Left hindlimb (tissue), 1 donor: Measurements from ENCODE around the gene PARD3.

Experiments
- DNase-seq: peaks from one replicate; pipeline ENCODE4 v3.0.0-alpha.2; 2018

Gene PARD3

DNA sequence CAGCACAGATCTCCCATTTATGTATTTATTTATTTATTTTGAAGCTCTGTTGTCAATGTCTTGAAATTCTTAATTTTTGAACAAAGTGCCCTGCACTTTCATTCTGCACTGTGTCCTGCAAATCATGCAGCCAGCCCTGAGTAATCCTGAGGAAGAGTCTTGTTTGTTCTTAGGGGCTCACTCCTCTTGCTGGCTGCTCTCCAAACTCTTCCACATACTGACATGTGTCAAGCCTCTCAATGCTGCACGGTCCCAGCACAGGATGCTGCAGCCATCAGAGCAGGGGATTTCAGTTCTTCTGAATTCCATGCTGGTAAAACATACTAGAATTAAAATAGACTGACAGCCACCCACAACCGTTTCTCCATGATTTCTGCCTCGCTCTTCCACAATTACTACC lies 207.2 kb downstream of the PARD3 start:
- no peak for DNase-seq

DNA sequence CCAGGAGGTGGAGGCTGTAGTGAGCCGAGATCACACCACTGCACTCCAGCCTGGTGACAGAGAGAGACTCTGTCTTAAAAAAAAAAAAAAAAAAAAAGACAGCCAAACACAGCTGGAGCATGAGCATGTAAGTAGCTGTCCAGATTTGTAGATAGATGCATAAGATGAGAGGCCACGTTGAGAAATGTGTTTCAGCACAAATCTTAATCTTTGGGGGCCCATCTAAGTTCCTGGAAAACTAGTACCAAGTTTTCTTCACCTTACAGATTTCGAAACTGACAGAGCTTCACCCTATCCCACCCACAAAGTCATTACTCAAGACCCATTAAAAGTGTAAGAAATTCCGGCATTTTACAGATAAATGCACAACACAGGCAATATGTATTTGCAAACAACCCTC lies 208.2 kb downstream of the PARD3 start:
- no peak for DNase-seq

DNA sequence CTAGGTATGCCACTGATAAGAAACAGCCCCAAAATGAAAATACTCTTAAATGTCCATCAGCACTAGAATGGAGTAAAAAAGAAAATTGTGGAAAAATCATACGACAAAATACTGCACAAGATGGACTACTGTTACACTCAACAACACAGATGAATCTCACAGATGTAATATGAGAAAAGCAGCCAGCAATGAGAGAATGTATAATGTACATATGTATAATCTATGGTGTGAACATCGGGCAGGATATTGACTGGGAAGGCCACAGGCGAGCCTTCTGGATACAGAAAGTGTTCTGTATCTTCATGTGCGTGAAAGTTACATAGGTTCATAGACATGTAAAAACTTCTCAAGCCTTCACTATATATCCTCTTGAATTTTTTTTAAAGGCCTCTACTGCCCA lies 212.6 kb downstream of the PARD3 start:
- no peak for DNase-seq

DNA sequence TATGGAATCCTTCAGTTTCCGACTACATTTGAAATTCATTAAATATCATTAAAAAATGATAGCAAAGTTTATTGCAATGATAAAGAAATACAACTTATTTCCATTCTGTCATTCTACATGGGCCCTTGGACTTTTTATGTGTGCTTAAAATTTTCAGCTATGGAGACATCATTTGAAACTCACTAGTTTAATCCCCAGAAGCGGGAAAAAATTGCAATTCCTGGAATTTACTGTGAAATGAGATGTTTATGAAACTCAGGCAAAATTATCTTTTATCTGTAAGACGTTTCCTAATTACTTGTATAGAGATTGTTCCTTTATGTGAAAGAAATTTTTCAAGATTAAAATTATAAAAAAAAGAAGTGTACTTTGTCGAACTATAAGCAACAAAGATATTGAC lies 213.4 kb downstream of the PARD3 start:
- DNase-seq, result no peak

DNA sequence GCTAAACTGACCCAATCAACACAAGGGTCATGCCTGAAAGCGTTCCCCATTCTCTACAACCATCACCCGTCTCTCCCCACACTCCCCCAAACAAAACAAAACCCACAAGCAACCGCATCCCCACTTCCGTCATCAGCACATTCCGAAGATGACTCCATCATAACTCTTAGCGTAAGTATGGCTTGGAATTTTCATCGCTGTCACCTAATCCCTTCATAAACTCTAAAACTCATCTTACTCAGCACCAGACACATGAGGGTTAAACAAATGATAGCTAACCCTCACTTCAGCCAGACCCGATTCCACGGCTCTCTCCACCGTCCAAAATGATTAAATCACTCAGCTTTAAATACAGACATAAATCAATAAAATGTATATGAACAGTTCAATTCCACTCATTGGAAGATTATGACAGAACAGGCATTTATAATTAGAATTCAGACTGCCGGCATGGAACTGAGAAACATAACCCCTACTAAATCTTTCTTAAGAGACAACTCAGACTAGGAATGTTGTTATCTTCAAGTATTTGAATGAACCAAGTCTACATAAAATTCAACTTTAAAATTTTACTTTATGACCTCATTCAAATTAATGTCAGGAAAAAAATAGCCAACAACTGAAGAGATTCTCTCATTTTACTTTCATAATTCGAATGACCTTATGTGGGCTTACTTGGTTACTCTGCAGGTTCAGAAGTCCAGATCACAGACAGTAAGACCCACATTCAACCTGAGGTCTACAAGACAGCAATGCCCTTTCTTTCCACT lies 215.9 kb downstream of the PARD3 start:
- DNase-seq, result no peak

DNA sequence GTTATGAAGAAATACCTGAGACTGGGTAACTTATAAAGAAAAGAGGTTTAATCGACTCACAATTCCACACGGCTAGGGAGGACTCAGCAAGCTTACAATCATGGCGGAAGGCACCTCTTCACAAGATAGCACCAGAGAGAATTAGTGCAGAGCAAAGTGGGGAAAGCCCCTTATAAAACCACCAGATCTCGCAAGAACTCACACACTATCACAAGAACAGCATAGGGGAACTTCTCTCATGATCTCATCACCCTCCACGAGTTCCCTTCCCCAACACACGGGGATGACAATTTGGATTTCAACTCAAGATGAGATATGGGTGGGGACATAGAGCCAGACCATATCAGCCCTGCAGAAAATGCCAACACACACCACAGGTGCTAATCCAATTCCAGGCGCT lies 218.7 kb downstream of the PARD3 start:
- no peak for DNase-seq

DNA sequence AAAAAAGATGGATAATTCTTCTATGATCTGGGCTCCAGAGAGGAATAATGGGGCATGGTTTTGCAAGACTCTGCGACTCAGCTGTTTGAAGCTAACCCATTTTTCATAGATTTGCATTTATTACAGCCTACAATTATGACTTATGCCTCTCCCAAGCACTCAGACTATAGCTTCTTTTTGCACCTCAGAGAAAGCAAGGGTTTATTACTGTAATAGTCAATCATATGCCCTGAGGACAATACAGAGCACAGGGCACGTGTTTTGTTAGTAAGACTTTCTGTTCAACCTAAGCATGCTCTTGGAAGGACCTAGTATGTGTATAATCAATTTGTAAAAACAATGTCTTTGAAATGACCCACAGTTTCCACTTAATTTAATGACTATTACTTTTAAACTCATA lies 221.2 kb downstream of the PARD3 start:
- no peak for DNase-seq

DNA sequence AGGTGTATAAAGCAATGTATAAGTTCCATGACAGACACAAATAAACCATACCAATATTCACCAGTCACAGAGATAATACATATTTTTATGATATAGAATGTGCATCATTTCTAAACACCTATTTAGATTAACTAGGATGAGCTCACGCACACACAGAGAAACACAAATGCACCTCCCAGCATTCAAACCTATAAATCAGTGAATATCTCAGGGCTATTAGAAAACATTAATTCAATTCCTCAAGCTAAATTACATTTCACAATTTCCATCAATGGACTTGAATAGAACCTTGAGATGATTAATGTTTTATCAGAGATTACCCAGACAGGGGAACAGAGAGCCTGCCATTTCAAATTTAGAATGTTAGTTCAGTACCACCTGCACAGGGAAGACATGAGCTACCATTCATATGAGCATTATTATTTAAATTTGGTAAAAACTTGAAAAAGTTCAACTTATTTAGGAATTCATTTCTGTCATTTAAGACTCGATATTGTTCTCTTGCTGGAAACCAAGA lies 221.7 kb downstream of the PARD3 start:
- no peak for DNase-seq

DNA sequence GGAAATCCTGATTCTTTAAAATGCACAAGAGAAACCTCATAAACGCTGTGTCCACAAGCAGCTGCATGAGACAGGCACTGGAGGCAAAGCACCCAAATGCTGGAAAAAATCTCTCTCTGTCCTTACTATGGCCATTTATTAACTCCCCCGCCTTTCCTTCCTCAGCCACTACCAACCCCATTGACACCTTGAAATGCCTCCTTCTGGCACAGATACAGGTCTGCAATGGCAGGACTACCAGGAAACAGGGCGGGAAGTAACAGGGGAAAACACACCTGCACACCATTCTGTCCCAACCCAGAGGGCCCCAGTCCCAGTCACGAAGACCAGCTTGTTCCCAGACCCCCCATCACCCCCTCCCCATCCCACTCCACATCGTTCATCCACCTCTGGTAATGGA lies 224.3 kb downstream of the PARD3 start:
- no peak for DNase-seq

DNA sequence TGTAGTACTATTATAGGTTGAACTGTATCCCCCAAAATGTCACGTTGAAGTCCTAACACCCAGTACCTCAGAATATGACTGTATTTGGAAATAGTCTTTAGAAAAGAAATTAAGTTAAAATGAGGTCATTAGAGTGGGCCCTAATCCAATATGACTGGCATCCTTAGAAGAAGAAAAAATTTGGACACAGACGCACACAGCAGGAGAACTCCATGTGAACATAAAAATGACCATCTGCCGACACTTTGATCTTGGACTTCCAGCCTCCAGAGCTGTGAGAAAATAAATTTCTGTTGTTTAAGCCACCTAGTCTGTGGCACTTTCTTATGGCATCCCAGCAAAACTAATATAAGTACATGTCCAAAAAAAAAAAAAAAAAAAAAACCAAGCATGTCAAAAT lies 225.8 kb downstream of the PARD3 start:
- DNase-seq, result no peak

DNA sequence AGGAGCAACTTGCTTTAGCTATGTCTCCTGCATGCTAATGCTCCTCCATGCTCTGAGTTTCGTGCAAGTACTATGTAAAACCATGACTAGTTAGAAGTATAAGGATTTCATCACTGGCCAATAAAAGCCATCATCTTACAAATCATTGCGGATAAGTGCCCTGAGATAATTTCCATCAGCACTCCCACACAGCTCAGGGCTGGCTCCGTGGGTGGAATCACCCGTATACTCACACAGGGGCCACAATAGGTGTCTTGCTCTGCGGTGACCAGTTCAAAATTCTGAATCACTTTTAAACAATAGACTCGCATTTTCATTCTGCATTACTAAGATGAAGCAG lies 227.4 kb downstream of the PARD3 start:
- no peak for DNase-seq

DNA sequence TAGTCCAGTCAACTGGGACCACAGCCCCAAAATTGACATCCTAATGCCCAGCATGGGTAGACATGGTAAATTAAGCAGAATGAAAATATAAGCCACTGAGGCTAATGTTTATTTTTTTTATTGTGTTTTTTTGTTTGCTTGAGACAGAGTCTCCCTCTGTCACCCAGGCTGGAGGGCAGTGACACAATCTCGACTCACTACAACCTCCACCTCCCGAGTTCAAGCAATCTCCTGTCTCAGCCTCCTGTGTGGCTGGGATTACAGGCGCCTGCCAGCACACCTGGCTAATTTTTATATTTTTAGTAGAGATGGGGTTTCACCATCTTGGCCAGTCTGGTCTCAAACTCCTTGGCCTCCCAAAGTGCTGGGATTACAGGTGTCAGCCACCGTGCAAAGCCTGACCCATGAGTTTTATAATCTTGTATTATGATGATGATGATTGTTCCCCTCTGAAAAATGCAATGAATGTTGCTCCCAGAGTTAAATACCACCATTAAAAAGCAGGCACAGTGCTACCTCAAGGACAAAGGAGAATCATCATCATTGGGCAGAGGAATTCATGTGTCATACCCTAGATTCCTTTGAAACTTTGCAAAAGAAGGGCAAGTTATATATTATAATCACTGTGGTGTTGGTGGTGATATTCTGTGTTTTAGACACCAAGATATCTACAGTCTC lies 228.0 kb downstream of the PARD3 start:
- no peak for DNase-seq

DNA sequence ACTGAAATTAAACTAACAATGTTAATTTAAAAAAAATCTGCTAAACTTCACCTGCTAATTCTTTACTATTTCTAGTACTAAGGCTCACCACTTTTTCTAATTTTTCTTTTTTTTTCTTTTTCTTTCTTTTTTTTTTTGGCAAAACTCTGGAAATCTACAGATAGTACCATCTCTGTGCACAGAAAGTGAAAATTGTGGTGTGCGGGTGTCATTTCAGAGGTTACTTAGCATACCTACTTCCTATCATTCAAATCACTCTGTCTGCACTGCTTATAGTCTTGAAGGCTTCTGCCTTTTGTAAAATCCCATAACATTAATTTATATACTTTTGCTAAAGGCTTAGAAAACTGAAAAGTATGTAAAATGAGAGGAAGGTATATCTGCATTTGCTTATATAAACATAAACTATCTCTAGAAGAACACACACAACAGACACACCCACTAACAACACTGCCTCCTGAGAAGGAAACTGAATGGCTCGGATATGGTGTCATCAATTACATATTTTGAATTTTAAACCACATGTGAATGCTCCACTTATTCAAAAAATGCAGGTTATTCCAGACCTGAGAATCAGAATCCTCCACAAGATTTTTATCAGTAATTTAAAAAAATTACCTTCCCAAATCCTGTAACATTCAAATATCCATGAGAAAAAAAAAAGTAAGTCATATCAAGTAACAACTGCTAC lies 229.5 kb downstream of the PARD3 start:
- DNase-seq, result no peak

DNA sequence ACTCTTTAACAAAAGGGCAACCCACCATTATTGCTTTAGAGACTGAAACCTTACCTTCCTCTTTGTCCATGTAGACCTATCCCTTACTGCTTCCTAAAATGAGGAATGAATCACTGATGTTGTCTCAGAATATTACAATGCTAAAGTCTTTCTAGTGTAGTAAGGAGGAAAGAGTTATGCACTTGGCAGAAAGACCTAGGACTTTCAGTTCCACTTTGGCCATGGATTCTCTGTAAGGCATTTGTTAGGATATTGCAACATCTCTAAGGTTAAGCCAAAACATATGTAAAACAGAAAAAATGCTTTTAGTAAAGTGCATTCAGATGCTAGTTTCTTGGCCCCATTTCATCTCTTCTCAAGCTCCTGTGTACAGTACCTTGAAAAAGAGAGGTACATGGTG lies 230.9 kb downstream of the PARD3 start:
- DNase-seq, result no peak

DNA sequence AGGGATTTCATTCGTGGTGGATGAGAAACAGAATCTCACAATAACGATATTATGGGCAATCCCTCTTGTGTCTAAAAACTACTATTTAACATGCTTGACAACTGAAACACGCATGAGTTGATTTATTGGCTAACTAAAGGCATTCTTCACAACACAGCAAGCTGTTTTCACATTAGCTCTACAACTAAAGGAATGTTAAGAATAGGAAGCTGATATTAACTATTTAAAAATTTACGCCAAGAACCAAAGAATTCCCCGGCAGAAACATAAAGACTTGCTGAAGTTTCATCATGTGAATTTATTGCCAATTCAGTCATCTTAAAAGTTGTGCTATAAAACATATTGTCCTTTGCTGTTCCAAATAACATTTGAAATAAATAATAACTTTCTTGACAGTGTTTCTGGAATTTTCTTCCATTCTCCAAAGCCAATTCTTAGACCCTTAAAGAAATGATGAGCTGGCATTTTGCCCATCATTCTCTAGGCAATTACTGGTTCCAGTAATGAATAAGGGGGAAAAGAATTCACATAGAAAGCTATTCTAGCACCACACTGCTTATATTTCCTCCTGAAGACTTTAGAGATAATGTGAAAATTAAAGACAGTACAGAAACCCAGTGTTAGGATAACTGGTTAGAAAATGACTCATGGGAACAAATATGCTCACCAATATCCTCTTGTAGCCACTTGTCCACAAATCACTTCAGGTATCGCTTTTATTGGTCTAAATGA lies 233.1 kb downstream of the PARD3 start:
- DNase-seq, result no peak

DNA sequence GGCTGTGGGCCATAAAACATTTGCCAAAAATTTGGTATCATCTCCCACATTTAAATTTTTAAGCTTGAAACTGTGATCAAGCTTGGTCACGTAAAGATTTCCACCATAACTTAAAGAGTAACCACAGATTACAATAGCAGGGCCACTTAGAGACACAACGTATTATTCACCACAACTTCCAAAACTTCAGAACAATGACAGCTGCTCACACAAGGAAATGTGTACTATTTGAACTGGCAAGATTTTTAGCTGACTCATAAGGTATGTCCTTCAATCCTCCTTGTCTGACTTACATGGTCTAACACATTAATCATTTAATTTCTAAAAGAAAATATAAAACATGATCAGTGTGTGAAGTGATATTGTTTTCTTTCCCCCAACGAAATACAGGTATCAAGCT lies 234.5 kb downstream of the PARD3 start:
- no peak for DNase-seq

DNA sequence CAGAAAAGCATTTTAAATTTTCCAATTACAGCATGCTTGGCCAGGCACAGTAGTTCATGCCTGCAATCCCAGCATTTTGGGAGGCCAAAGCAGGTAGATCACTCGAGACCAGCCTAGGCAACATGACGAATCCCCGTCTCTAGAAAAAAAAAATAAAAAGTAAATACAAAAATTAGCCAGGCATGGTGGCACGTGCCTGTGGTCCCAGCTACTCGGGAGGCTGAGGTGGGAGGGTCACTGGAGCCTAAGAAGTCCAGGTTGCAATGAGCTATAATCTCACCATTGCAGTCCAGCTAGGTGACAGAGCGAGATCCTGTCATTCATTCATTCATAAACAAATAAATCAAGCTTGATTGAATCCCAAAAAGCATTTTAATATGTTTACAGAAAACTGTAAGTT lies 234.9 kb downstream of the PARD3 start:
- no peak for DNase-seq

DNA sequence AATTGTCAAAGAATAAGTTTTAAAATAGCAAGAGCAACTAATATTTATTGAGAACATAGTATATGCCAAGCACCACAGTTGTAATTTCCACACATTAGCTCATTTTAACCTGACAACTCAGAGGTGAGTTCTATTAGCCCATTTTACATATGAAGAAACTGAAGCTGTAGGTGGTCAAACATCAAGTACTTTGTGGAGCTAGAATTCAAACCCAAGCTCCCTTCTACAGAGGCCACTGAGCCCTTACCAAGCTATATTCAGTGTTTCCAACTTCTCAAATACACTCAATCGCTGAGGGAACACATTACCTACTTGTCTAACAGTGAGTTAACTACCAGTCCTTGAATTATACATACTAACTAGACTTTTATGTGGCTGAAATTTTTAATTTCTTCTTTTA lies 236.6 kb downstream of the PARD3 start:
- DNase-seq, result no peak

DNA sequence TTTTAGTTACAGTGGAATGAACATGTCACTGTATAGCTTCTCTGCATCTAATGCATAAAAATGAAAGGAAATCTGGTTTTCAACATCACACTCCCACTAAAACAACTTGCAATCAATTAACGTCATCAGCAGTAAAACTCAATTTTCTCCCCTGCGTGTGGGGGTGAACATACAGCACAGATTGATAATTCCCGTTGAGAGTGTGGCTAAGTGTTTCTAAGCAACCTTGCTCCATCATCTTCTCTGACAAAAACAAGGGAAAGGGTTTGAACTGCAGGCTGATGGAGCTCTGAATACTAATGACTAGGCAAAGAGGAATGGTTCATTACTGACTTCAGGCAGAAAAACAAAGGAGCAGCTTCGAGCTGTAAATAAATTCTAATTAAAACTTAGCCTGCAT lies 238.3 kb downstream of the PARD3 start:
- no peak for DNase-seq

DNA sequence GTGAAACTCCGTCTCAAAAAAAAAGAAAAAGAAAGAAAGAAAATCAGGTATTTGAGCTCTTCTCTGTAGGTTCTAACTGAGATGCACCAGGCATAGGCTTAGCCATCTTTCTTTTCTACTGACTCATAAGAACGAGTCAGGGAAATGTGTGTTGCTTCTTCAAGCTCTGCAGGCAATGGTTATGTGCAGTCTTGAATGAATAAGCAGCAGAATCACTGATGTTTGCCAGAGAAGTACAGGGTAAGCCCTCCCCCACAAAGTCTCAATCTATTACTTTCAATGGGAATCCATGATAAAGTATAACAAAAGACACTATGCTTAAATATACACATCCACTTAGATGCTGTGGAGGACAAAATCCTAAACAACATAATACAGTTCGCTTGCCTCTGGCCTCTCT lies 239.2 kb downstream of the PARD3 start:
- no peak for DNase-seq

DNA sequence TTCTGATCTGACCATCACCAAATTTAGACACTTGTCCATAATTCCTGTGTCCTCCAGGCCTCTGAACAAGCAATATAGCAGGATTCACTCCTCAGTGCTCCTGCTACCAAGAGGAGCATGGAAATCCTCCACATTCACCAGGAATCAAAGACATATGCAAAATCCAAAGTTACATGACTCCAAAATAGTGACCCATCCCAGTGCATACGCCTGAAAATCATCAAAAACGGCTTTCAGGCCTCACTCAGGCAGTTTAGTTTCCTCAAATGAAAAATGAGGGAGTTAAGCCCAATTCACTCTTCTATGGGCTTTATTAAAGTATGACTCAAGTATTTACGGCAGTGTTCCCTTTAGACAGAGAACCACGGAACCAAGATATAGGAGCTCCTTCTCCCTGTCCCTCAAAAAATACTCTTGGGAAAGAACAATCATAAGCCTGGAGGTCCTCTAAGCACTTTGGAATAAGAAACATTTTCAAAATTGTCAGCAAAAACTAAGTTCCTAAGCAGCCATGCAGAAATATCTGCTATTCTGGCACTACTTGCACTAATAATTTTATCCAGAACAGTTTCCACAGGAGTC lies 240.7 kb downstream of the PARD3 start:
- no peak for DNase-seq

DNA sequence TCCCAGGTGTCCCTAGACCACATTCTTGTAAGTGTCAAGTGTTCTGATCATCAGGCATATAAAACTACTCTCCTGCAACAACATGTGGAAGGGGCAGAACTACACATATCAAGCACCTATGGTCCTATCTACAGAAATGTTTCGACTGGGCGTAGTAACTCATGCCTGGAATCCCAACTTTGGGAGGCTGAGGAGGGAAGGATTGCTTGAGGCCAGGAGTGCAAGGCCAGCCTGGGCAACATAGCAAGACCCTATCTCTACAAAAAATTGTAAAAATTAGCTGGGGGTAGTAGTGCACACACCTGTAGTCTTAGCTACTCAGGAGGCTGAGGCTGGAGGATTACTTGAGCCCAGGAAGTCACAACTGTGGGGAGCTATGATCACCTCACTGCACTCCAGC lies 244.2 kb downstream of the PARD3 start:
- no peak for DNase-seq

DNA sequence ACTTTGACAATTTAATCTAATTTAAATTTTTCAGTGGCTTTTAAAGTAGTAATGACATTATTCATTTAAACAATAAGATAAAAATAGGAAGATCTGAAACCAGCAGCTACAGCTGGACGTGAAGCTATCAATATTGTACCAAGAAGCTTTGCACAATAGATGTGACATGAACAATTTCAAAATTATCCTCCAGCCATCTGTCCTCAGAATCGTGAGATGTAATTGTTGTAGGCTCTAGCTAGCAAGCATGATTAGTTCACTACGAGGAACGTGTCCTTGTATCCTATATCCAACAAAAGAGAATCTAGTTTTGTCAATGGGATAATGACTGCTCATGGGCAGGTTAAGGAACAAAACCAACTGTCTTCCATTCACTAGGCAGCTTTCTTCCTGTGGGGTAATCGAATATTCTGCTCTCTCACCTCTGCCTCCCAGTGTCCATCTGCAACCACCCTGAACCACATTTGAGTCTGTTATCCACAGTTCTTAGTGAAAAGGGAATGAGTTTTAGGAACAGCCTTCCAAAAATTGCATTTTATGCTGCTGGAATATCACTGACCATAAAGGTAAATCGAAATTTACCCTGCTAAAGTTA lies 247.3 kb downstream of the PARD3 start:
- DNase-seq, result no peak
